Lung microvascular endothelial cell (primary cell): Measurements from ENCODE around the gene SUSD6. TPM values are rescaled to one million over a fixed set of nuclear protein-coding genes. Genes with fewer than 3 reads are reported as not detected.

Source experiments
- DNase-seq, 2 donors: peaks; one replicate each; pipeline versions ENCODE4 v3.0.0 to v3.0.0-alpha.2; 2010; ENCODE audit warnings: low read depth in 2 of 2
- total RNA-seq: library from RNA; depleted of rRNA; stranded (reverse); fragments of >200 nt; gene quantifications from 2 replicates; pipeline ENCODE4 v1.2.1, GENCODE V29; 2014

SUSD6 gene
- total RNA-seq, 1 donor from 2014 or later, result 11.3 TPM

GRCh38 chr14:69671365-69672030 is 60.1 kb downstream of the SUSD6 start:
- no peak for DNase-seq

GRCh38 chr14:69672356-69672755 is 61.0 kb downstream of the SUSD6 start:
- DNase-seq, result no peak

- no peak for DNase-seq
Measured at GRCh38 chr14:69673104-69673503, 61.7 kb downstream of the SUSD6 start.

- peak; percentile 30 to 48 for DNase-seq
Measured at GRCh38 chr14:69673578-69674305, 62.3 kb downstream of the SUSD6 start.

- peak in 1 of 2 donors; percentile 51 for DNase-seq
Measured at GRCh38 chr14:69674546-69675244, 63.3 kb downstream of the SUSD6 start.

- peak in 1 of 2 donors; percentile 57 for DNase-seq
Measured at GRCh38 chr14:69675245-69675583, 63.8 kb downstream of the SUSD6 start.

- no peak for DNase-seq
Measured at GRCh38 chr14:69675877-69676416, 64.6 kb downstream of the SUSD6 start.

GRCh38 chr14:69676723-69677122 is 65.3 kb downstream of the SUSD6 start:
- DNase-seq, result no peak

GRCh38 chr14:69680297-69680696 is 68.9 kb downstream of the SUSD6 start:
- DNase-seq, result no peak

GRCh38 chr14:69682136-69682535 is 70.7 kb downstream of the SUSD6 start:
- DNase-seq, result no peak

GRCh38 chr14:69682621-69683263 is 71.3 kb downstream of the SUSD6 start:
- DNase-seq, result no peak

- DNase-seq, result no peak
Measured at GRCh38 chr14:69683971-69684370, 72.6 kb downstream of the SUSD6 start.

GRCh38 chr14:69684461-69685217 is 73.2 kb downstream of the SUSD6 start:
- DNase-seq, result peak in 1 of 2 donors; percentile 17

- peak in 1 of 2 donors; percentile 87 for DNase-seq
Measured at GRCh38 chr14:69685218-69685616, 73.8 kb downstream of the SUSD6 start.

GRCh38 chr14:69685716-69686115 is 74.3 kb downstream of the SUSD6 start:
- peak in 1 of 2 donors; percentile 37 for DNase-seq

GRCh38 chr14:69687606-69688298 is 76.4 kb downstream of the SUSD6 start:
- DNase-seq, result no peak

GRCh38 chr14:69688299-69688649 is 76.9 kb downstream of the SUSD6 start:
- DNase-seq, result no peak

- DNase-seq, result no peak
Measured at GRCh38 chr14:69690042-69690441, 78.6 kb downstream of the SUSD6 start.

- DNase-seq, result no peak
Measured at GRCh38 chr14:69692594-69692993, 81.2 kb downstream of the SUSD6 start.

- peak; percentile 62 to 73 for DNase-seq
Measured at GRCh38 chr14:69693145-69693544, 81.7 kb downstream of the SUSD6 start.
